Measurements from ENCODE around the gene SLCO1B1. TPM values are rescaled to one million over a fixed set of nuclear protein-coding genes. Genes with fewer than 3 reads are reported as not detected.
"Not testable (repeated sequence)": the region's sequence is repeated elsewhere in the genome, so short reads cannot be mapped to it uniquely, and the experiment has no call there.

The SLCO1B1 gene
- total RNA-seq, 1 donor from 2014 or later = not detected

GRCh38 chr12:21214433-21214832 is 83.4 kb downstream of the SLCO1B1 start:
- ATAC-seq (ENCODE audit: poor library complexity); DNase-seq; intact Hi-C loops (cut with DNase I): not testable (repeated sequence)

- no peak for DNase-seq
- intact Hi-C loops (cut with DNase I) = no loop called here
- no peak for ATAC-seq (ENCODE audit: poor library complexity)
These were observed 88.2 kb downstream of the SLCO1B1 start for GRCh38 chr12:21219206-21219605.

GRCh38 chr12:21220266-21220665 is 89.3 kb downstream of the SLCO1B1 start:
- ATAC-seq (ENCODE audit: poor library complexity) (no peak), DNase-seq (no peak)
- intact Hi-C loops (cut with DNase I) = no loop called here

- ATAC-seq (ENCODE audit: poor library complexity) = no peak
- intact Hi-C loops (cut with DNase I) = no loop called here
- DNase-seq = no peak
These were observed 90.1 kb downstream of the SLCO1B1 start for GRCh38 chr12:21221072-21221471.

GRCh38 chr12:21221778-21222177 is 90.8 kb downstream of the SLCO1B1 start:
- intact Hi-C loops (cut with DNase I) = no loop called here
- DNase-seq (no peak), ATAC-seq (ENCODE audit: poor library complexity) (no peak)

GRCh38 chr12:21223930-21224329 is 92.9 kb downstream of the SLCO1B1 start:
- no peak for ATAC-seq (ENCODE audit: poor library complexity)
- DNase-seq = no peak
- intact Hi-C loops (cut with DNase I) = no loop called here

- intact Hi-C loops (cut with DNase I) = no loop called here
- no peak for ATAC-seq (ENCODE audit: poor library complexity)
- no peak for DNase-seq
These were observed 103.4 kb downstream of the SLCO1B1 start for GRCh38 chr12:21234395-21234794.

GRCh38 chr12:21239866-21240265 is 108.9 kb downstream of the SLCO1B1 start:
- intact Hi-C loops (cut with DNase I) = no loop called here

GRCh38 chr12:21248679-21249078 is 117.7 kb downstream of the SLCO1B1 start:
- ATAC-seq (ENCODE audit: poor library complexity) (peak; percentile 49), DNase-seq (no peak)
- intact Hi-C loops (cut with DNase I) = no loop called here

More at GRCh38 chr12:21239866-21240265, 108.9 kb downstream of the SLCO1B1 start:
- no peak for DNase-seq
- no peak for ATAC-seq (ENCODE audit: poor library complexity)

GRCh38 chr12:21252070-21252469 is 121.1 kb downstream of the SLCO1B1 start:
- ATAC-seq (ENCODE audit: poor library complexity) (no peak), DNase-seq (no peak)

GRCh38 chr12:21257172-21257571 is 126.2 kb downstream of the SLCO1B1 start:
- ATAC-seq (ENCODE audit: poor library complexity) (no peak), DNase-seq (no peak)
- intact Hi-C loops (cut with DNase I) = no loop called here

More at GRCh38 chr12:21252070-21252469, 121.1 kb downstream of the SLCO1B1 start:
- intact Hi-C loops (cut with DNase I) = no loop called here

GRCh38 chr12:21264232-21264631 is 133.2 kb downstream of the SLCO1B1 start:
- intact Hi-C loops (cut with DNase I) = no loop called here
- no peak for ATAC-seq (ENCODE audit: poor library complexity)
- no peak for DNase-seq

GRCh38 chr12:21265932-21266331 is 134.9 kb downstream of the SLCO1B1 start:
- intact Hi-C loops (cut with DNase I) = no loop called here

GRCh38 chr12:21276826-21277225 is 145.8 kb downstream of the SLCO1B1 start:
- intact Hi-C loops (cut with DNase I) = no loop called here
- DNase-seq (peak; percentile 31), ATAC-seq (ENCODE audit: poor library complexity) (no peak)

More at GRCh38 chr12:21265932-21266331, 134.9 kb downstream of the SLCO1B1 start:
- ATAC-seq (ENCODE audit: poor library complexity) (no peak), DNase-seq (no peak)

Other genes with a start within 250 kb of the SLCO1B1 start
- not detected for gene SLCO1A2, start 203.7 kb downstream of the SLCO1B1 start, total RNA-seq
- gene IAPP, start 241.7 kb downstream of the SLCO1B1 start, total RNA-seq = not detected

All from Right ventricle myocardium superior (tissue), 1 donor.